Measurements from ENCODE around the gene TNFRSF12A. TPM values are rescaled to one million over a fixed set of nuclear protein-coding genes. Genes with fewer than 3 reads are reported as not detected.

Gene TNFRSF12A, protein sequence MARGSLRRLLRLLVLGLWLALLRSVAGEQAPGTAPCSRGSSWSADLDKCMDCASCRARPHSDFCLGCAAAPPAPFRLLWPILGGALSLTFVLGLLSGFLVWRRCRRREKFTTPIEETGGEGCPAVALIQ
- 376 and 378 TPM in 2 replicates for total RNA-seq

DNA sequence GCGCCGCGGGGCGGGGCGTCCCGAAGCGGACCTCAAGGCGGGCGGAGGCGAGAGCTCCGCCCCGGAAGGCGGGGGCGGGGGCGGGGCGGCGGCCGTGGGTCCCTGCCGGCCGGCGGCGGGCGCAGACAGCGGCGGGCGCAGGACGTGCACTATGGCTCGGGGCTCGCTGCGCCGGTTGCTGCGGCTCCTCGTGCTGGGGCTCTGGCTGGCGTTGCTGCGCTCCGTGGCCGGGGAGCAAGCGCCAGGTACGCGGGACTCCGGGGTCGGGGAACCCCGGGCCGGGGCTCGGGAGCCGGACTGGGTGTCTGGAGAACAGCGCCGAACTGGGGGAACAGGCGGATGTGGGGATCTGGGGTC lies at the start of gene TNFRSF12A:
TNFRSF12A (plus strand) TSS at position 122 of the 357 bp plus-strand sequence; CDS start at position 152, 30 bp downstream.

DNA sequence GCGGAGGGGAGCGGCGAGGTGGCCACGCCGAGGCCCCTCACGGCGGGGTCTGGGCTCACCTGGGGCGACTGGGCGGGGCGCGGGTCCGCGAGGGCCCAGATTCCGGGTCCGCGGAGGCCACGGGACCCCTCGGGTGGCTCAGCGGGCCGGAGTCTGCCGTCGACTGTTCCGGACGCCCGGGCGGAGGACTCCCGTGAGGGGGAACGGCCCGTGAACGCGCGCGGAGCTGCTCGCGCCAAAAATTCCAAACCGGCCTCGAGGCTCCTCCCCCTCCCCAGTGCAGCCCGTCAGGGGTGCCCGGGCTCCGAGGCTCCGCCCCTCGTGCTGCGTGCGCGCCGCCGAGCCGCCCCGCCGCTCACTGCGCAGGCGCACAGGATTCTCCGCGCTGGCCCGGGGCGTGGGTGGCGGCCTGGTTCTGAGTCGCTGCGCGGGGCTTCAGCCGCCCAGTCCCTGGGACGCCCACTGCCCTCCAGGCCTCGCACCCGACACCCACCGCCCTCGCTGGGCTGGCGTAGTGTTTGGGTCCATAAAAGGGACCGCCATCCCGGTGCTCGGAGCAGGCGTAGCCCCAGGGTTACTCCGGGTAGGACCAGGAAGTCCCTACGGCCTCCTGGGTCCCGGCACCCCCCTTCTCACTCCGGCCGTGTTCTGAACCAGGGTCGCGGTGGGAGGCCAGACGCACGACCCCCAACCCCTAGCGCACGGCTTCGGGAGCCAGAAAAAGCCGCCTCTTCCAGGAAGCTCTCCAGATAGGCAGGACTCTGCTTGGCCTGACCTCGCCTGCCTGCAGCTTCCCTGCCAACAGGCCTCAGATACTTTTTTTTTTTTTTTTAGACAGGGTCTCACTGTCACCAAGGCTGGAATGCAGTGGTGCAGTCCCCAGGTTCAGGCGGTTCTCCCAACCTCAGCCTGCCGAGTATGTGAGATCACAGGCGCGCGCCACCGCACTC lies 39.7 kb upstream of the TNFRSF12A start, which contains the start of gene PKMYT1:
PKMYT1 (minus strand) TSS at position 220 of the 950 bp plus-strand sequence. CDS start 789 bp downstream, outside the sequence.

DNA sequence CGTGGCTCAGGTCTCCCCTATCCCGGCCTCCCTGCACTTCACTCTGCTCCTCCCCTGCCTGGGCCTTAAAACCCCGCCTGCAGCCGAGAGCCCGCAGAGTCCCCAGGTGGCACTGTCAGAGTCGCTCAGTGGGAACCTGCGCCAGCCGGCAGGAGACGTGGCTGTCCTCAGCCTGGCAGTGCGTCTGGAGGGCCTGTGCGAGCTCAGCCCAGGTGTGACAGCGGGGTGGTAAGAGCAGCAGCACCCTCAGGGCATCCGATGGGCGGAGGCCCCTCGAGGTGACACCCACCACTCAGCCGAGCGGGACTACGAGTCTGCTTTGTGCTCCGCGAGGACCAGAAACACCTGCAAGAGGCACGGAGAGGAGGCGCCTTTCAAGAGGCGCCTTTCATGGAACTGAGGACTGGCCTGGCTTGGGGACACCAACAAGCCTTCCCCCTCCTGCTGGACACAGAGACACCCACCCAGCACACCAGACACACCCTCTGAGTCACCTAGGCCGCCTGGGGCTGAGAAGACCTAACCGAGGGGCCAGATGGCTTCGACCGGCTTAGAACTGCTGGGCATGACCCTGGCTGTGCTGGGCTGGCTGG lies 7.2 kb upstream of the TNFRSF12A start, which contains the start of gene CLDN9:
CLDN9 (plus strand) TSS at position 96 of the 593 bp plus-strand sequence; CDS start at position 536, 440 bp downstream.

DNA sequence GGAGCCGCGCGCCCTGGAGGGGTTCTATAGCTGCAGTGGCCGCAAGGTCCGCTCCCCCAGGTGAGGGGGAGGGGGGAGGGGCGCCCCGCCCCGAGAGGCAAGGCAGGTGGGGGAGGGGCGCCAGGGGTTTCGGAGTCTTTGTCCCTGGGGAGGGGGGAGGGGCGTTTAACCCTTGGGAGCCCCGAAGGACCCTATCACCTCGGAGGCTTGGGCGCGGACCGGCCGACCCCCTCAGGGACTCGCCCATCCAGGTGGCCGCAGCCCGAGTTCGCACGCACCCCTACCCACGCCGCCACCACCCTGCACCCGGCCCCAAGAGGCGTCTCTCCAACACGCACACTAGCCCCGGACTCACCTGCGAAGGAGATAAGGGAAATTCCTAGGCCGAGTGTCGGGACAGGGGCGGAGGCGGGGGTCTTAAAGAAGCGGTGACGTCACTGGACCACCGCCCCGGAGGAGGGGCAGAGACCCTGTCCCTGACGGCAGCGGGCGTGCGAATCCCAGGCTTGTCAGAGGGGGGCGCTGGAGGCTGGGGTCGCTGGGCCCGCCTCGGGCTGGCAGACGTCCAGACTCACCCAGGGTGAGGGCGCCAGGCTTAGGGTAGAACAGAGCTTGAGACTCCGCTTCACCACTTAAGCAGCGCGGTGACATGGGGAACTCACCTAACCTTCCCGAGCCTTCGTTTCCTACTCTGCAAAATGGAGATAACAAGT lies 2.2 kb upstream of the TNFRSF12A start, which contains the start of gene CLDN6:
CLDN6 (minus strand) TSS at position 390 of the 713 bp plus-strand sequence. CDS start 2,162 bp downstream, outside the sequence.

DNA sequence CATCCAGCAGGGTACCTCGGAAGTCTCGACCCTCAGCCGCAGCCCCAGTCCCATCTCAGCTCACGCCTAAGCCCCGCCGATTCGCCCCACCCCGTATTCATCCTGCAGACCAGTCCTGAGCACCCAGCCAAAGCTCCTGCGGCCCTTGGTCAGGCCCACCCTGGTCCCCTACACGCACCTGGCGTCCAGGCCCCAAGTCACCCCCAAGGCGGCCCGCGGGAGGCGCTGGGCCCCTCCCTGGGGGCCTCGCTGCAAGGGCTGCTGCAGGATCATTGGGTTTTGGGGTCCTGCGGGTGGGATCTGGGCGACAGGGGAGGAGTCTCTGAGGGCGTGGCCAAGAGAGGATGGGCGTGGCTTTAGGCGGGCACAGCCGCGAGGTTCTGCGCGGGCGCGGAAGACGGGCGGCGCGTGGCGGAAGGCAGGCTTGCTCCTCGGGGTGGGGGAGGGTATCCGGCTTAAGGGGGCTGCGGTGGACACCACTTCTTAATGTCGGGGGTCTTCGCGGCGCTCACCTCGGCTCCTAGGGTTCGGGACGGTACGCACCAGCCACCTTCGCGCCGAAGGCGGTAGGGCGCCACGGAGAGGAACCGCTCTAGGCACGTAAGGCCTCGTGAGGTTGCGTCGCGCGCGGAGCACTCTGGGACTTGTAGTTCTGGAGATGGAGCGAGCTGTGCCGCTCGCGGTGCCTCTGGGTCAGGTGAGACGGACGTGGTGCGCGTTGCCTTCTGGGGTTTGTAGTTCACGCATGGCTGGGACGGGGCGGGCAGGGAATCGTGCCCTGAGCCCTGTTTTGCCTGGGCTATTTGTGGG lies 3.7 kb downstream of the TNFRSF12A start, which contains the start of the genes HCFC1R1 and THOC6:
HCFC1R1 (minus strand) TSS at position 274 of the 810 bp plus-strand sequence; CDS start at position 273, 1 bp downstream.
THOC6 (plus strand) TSS at position 367 of the 810 bp plus-strand sequence; CDS start at position 659, 292 bp downstream.

DNA sequence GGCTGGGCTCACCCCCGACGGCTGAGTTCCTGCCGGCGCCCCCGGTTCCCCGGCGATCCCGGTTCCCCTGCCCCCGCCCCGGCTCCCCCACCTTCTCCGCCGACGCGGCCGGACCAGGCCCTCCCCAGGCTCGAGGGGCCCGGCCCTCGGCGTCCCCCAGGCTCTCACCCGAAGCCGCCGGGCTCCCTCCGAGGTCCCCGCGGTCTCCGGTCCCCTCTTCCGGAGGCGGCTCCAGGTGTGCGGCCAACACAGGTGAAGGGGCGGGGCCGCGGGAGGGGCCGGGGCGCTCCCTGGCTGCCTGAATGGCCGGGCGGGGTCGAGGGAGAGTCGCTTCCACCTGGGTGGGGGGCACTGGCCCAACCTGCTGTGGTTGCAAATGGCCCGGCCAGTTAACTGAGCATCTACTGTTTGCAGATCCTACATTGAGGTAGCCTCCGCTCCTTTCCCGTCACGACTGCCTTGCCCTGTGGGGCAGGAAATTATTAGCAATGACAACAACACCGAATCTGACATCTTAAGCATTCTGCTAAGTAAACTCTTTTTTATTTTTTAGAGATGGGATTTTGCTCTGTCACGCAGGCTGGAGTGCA lies 16.7 kb downstream of the TNFRSF12A start, which contains the start of gene BICDL2:
BICDL2 (minus strand) TSS at position 219 of the 590 bp plus-strand sequence. CDS start 1,448 bp downstream, outside the sequence.

DNA sequence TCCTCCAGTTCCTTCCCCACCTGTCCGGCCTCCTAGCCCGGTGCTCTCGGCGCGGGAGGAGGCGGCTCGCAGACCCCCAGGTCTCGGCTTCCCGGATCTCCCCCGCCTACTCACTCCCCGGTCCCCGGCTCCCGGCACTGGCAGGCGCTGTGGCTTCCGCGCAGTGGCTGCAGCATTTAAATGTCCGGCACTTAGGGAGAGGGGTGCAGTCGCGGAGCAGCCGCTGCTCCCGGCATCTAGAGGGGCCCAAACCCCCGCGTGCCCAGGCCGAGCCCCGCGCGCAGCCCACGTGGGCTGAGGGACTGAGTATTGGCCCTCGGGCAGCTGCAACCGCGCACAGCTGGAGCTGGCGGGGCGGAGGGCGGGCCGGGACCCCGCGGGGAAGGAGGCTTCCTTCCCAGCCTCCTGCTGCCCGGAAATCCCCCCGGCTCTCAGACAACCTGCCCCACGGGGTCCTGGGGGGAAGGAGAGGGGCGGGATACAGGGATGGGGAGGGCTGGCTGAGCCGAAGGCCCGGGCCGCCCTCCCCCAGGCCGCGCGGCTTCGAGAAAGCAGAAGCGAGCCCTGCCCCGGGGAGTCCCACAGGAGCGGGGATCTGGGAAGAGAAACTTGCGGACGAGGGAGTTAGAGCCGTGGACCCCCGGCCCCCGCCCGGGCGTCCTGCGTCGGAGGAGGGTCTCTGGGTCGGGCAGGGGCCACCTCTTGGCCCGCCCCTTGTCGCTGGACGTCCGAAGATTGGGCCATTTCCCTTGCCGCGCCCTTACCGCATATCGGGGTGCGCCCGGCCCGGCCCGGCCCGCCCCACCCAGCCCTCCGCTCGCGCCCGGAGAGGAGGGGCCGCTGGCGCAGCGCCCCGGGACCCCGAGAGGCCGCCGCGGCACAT lies 25.8 kb downstream of the TNFRSF12A start, which contains the start of gene MMP25:
MMP25 (plus strand) TSS at position 804 of the 883 bp plus-strand sequence. CDS start 357 bp downstream, outside the sequence.

DNA sequence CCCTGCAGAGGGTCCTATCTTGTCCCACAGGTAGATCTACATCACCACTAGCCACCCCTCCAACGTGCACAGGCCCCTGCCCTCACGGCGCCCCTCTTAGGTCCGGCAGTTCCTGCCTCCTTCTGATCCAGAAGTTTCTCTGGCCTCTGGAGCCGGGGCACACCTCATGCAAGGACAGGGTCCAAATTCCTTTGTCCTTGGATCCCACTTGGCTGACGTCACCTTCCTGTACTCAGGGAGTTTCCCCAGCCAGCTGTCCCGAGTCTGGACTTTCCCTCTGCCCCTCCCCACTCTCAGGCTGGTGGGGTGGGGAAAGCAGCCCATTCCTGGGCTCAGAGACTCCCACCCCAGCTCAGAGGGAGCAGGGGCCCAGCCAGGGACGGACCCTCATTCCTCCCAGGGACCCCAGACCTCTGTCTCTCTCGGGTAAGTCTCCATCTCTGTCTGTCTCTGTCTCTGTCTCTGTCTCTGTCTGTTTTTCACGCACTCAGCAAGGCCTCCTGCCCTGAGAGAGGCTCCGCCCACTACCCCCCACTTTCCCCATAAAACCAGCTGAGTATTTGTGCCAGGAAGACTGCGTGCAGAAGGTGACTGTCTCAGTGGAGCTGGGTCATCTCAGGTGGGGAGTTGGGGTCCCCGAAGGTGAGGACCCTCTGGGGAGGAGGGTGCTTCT lies 45.0 kb downstream of the TNFRSF12A start, which contains the start of gene IL32:
IL32 (plus strand) TSS at position 572 of the 673 bp plus-strand sequence. CDS start 172 bp downstream, outside the sequence.

Other genes with a start within 250 kb of the TNFRSF12A start
- gene ELOB, start 243.1 kb upstream of the TNFRSF12A start, total RNA-seq: 333 and 369 TPM in 2 replicates
- not detected in 2 replicates for gene PRSS33, start 232.8 kb upstream of the TNFRSF12A start, total RNA-seq
- not detected in 2 replicates for gene PRSS41, start 221.9 kb upstream of the TNFRSF12A start, total RNA-seq
- gene PRSS21, start 203.1 kb upstream of the TNFRSF12A start, total RNA-seq: not detected in 2 replicates
- gene ZG16B, start 190.1 kb upstream of the TNFRSF12A start, total RNA-seq: 0.45 and 1.0 TPM in 2 replicates
- not detected in 2 replicates for gene PRSS22, start 162.2 kb upstream of the TNFRSF12A start, total RNA-seq
- 72.8 and 91.0 TPM in 2 replicates for gene FLYWCH2, start 137.2 kb upstream of the TNFRSF12A start, total RNA-seq
- 34.6 and 35.1 TPM in 2 replicates for gene FLYWCH1, start 108.4 kb upstream of the TNFRSF12A start, total RNA-seq
- gene KREMEN2, start 56.1 kb upstream of the TNFRSF12A start, total RNA-seq: 0.15 TPM in 1 of 2 replicates, not detected in the other
- 19.6 and 24.9 TPM in 2 replicates for gene PAQR4, start 51.0 kb upstream of the TNFRSF12A start, total RNA-seq
- gene PKMYT1, start 39.9 kb upstream of the TNFRSF12A start, total RNA-seq: 47.6 and 51.1 TPM in 2 replicates
- gene CLDN9, start 7.4 kb upstream of the TNFRSF12A start, total RNA-seq: not detected in 2 replicates
- gene CLDN6, start 2.2 kb upstream of the TNFRSF12A start, total RNA-seq: 0.15 and 0.17 TPM in 2 replicates
- 59.5 and 72.5 TPM in 2 replicates for gene HCFC1R1, start 3.6 kb downstream of the TNFRSF12A start, total RNA-seq
- gene THOC6, start 3.7 kb downstream of the TNFRSF12A start, total RNA-seq: 39.4 and 46.1 TPM in 2 replicates
- not detected in 2 replicates for gene BICDL2, start 16.6 kb downstream of the TNFRSF12A start, total RNA-seq
- gene MMP25, start 26.2 kb downstream of the TNFRSF12A start, total RNA-seq: under 0.01 TPM in 2 replicates
- 24.1 and 25.2 TPM in 2 replicates for gene IL32, start 45.3 kb downstream of the TNFRSF12A start, total RNA-seq
- not detected in 2 replicates for gene ZSCAN10, start 78.9 kb downstream of the TNFRSF12A start, total RNA-seq
- gene ZNF205, start 92.2 kb downstream of the TNFRSF12A start, total RNA-seq: 13.8 and 14.6 TPM in 2 replicates
- 4.2 TPM in 2 replicates for gene ZNF213, start 114.7 kb downstream of the TNFRSF12A start, total RNA-seq
- not detected in 2 replicates for gene OR1F1, start 167.8 kb downstream of the TNFRSF12A start, total RNA-seq
- 3.4 and 4.0 TPM in 2 replicates for gene ZNF200, start 214.8 kb downstream of the TNFRSF12A start, total RNA-seq
- gene MEFV, start 236.3 kb downstream of the TNFRSF12A start, total RNA-seq: not detected in 2 replicates